Measurements from ENCODE around the gene UTF1.

- TF ChIP-seq, protein P1, sequence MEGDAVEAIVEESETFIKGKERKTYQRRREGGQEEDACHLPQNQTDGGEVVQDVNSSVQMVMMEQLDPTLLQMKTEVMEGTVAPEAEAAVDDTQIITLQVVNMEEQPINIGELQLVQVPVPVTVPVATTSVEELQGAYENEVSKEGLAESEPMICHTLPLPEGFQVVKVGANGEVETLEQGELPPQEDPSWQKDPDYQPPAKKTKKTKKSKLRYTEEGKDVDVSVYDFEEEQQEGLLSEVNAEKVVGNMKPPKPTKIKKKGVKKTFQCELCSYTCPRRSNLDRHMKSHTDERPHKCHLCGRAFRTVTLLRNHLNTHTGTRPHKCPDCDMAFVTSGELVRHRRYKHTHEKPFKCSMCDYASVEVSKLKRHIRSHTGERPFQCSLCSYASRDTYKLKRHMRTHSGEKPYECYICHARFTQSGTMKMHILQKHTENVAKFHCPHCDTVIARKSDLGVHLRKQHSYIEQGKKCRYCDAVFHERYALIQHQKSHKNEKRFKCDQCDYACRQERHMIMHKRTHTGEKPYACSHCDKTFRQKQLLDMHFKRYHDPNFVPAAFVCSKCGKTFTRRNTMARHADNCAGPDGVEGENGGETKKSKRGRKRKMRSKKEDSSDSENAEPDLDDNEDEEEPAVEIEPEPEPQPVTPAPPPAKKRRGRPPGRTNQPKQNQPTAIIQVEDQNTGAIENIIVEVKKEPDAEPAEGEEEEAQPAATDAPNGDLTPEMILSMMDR (IDR thresholded peaks at IDR 0.05) = no peak
- TF ChIP-seq EZH2phosphoT487 (IDR thresholded peaks at IDR 0.05) = no peak
Observed at GRCh38 chr10:133211959-133212852, 17.8 kb upstream of the UTF1 start.
